HFF-Myc (cell line): Measurements from ENCODE around the gene R3HDML.

Source experiments
- DNase-seq: peaks from one replicate; pipeline ENCODE4 v3.0.0-alpha.2; 2011; ENCODE audit warnings: low read depth; ENCODE audit errors: extremely low read depth
- H3K4me3 ChIP-seq: replicated peaks from 2 replicates; pipeline ENCODE4 v1.5.1; 2011; ENCODE audit warnings: low read depth, mild to moderate bottlenecking, control low read depth, low read length
- CTCF ChIP-seq: IDR thresholded peaks from 2 replicates; pipeline ENCODE4 v1.5.1; 2012; ENCODE audit warnings: mild to moderate bottlenecking, low read depth, low read length, control low read depth; ENCODE audit errors: missing control alignments

The R3HDML gene

DNA sequence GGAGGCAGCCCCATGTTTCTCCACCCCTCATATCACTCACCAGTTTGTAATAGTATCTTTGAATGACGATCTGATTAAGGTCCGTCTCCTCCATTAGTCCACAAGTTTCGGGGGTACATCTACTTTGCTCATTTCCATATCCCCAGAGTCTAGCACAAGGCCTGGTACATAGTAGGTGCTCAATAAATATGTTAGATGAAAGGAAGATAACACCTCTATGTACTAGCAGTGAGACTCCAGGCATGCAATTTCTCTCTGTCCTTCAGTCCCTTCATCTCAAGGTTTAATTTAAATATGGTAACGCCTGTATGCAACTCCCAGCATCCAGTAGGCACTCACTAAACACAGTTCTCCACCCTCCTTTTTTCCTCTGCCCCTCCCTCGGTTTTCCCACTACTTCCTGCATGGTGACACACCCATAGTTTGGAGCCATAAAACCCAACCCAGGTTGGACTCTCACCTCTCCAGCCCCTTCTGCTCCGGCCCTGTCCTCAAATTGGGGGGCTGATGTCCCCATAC lies 18.2 kb downstream of the R3HDML start:
- no peak overlapping the region for H3K4me3 ChIP-seq
- TF ChIP-seq CTCF: no peak
- no peak for DNase-seq

- TF ChIP-seq CTCF: no peak
- no peak for DNase-seq
- no peak within 1 kb of the TSS for H3K4me3 ChIP-seq
These were observed 18.9 kb downstream of the R3HDML start, which contains the start of gene HNF4A for GRCh38 chr20:44355498-44356352. TSS of gene HNF4A (plus strand) at chr20:44355699. CDS start at chr20:44355805, 106 bp downstream.

- DNase-seq: no peak
- no peak for TF ChIP-seq CTCF
- no peak overlapping the region for H3K4me3 ChIP-seq
These were observed 19.5 kb downstream of the R3HDML start for GRCh38 chr20:44356353-44356723.

DNA sequence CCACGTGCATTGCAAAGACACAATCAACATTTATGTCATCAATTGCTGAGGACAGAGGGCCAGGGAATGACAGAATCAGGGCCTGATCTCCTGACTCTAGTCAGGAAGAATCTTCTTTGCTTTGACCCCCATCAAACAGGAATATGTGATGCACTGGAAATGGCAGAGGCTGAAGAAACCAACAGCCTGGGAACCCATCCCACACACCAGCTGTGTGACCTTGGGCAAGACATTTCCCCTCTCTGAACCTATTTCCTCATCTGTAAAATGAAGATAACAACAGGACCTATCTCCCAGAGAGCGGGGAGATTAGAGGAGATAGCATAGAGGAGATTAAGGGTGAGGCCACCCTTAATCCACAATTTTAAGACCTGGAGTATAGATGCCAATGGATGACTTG lies 20.2 kb downstream of the R3HDML start:
- no peak for TF ChIP-seq CTCF
- no peak for DNase-seq
- no peak overlapping the region for H3K4me3 ChIP-seq

DNA sequence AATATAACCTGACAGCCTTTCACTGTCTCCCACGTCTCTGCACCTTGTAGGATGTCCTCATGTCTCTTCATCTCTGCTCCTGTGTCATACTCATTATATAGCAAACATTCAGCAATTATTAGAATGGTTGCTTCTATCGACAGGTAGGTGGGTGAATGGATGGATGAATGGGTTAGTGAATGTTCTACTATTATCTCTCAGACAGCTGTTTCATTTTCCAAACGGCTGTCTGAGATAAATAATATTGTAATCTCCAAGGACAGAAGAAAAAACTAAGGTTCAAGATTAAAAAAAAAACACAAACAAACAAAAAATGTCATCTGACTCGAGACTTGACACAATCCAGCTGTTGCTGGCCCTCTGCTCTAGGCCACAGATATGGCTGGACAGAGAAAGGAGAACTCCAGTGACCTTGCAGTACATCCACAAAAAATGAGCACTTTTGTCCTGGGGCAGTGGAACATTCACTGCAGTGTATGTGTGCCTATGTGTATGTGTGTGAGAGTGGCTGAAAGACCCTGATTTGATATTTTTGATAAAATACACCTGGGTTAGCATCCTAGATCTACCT lies 20.8 kb downstream of the R3HDML start:
- no peak for DNase-seq
- H3K4me3 ChIP-seq: no peak overlapping the region
- no peak for TF ChIP-seq CTCF

DNA sequence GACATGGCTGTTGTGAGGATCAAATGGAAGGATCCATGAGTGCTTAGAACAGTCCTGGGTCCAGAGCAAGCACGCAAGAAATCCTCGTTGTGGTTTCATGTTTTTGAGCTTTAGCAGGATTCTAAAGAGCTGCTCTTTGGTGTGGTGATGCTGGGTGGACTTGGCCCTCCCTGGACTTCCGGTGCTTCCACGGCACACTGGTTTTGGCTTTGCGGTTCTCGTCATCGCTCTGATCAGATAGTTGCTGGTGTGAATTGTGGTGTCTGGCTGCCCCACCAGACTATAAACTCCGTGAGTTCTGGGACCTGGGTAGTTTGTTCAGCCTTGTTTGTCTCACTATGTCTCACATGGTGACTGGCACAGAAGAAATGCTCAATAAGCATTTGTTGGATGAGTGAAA lies 21.9 kb downstream of the R3HDML start:
- H3K4me3 ChIP-seq: no peak overlapping the region
- no peak for TF ChIP-seq CTCF
- DNase-seq: no peak

DNA sequence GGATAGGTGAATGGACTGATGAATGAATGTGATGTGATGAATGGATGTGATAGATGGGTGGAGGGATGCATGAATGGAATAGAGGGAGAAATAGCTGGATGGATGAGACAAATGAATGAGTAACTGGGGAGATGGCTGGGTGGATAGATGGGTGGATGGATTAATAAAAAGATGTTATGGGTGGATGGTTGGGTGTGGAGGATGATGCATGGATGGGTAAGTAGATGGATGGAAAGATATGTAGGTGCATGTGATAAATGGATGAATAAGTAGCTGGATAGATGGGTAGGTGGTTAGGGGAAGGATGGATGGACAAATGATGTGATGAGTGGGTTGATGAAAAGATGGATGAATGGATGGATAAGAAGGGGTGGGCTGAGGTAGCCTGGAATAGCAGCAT lies 23.4 kb downstream of the R3HDML start:
- H3K4me3 ChIP-seq: no peak overlapping the region
- no peak for DNase-seq
- TF ChIP-seq CTCF: no peak
